GM12878 (cell line): ENCODE results near the gene RPRD1B. TPM values are rescaled to one million over a fixed set of nuclear protein-coding genes. Genes with fewer than 3 reads are reported as not detected.

Source experiments
- ATAC-seq: fragments of 200-7000 bp; cut with Tn5 transposase; 3 replicates; pipeline ENCODE4 v1.9.1; 2020; ENCODE audit warnings: mild to moderate bottlenecking, moderate library complexity
- BruUV-seq: library from RNA; stranded (reverse); fragments of 400-500 nt; replicated peaks from 2 replicates; lab custom pipeline; 2021; lab: Mats Ljungman, UMichigan
- CTCF ChIA-PET: fragments of 300-600 bp; sonication (Branson Sonifier 250); formaldehyde crosslinking; extraction: SDS; loops from one replicate; lab custom pipeline; 2021; ENCODE audit warnings: inconsistent platforms; lab: Yijun Ruan, JAX
- POLR2A ChIA-PET: fragments of 350-600 bp; formaldehyde crosslinking; extraction: SDS; loops from one replicate; lab custom pipeline; 2021; ENCODE audit warnings: inconsistent platforms; lab: Charles Lee
- RAD21 ChIA-PET: fragments of 300-600 bp; sonication (Branson Sonifier 250); formaldehyde crosslinking; loops from one replicate; lab custom pipeline; 2023; ENCODE audit warnings: antibody characterized with exemption; ENCODE audit not compliant: unreplicated experiment; lab: Charles Lee
- SMC1A ChIA-PET: fragments of 300-600 bp; sonication (Branson Sonifier 250); formaldehyde crosslinking; loops from one replicate; lab custom pipeline; 2023; ENCODE audit not compliant: unreplicated experiment, uncharacterized antibody; lab: Charles Lee
- DNase-seq: peaks from one replicate; pipeline ENCODE4 v3.0.0-alpha.2; 2011; ENCODE audit warnings: low read depth, low spot score
- FAIRE-seq: peaks from 3 replicates; lab custom pipeline; 2011; peaks lifted over from hg19 to GRCh38; lab: Jason Lieb, UNC
- H2AFZ ChIP-seq: 2 replicates; pipeline ENCODE4 v1.6.0; 2011; ENCODE audit warnings: low read depth, low read length, control low read depth; ENCODE audit not compliant: control insufficient read depth
- H3K27ac ChIP-seq: 2 replicates; pipeline ENCODE4 v1.5.1; 2011; ENCODE audit warnings: control low read depth; ENCODE audit not compliant: control insufficient read depth, insufficient read depth
- H3K27me3 ChIP-seq, 2 experiments: replicated peaks in 1 of 2; 2 replicates each; pipeline versions ENCODE4 v1.6.0 to v1.6.1; 2011; ENCODE audit warnings: low read length in 1 of 2; ENCODE audit not compliant: control insufficient read depth in 2 of 2, insufficient read depth in 2 of 2
- H3K36me3 ChIP-seq, 2 experiments: 2 replicates each; pipeline ENCODE4 v1.5.1; 2011; ENCODE audit warnings: low read length in 1 of 2; ENCODE audit not compliant: control insufficient read depth in 2 of 2, insufficient read depth in 2 of 2
- H3K4me1 ChIP-seq: 2 replicates; pipeline ENCODE4 v1.6.1; 2011; ENCODE audit warnings: mild to moderate bottlenecking, low read length, moderate library complexity, mixed read lengths; ENCODE audit not compliant: control insufficient read depth, insufficient read depth
- H3K4me2 ChIP-seq: 2 replicates; pipeline ENCODE4 v1.6.0; 2011; ENCODE audit warnings: control low read depth; ENCODE audit not compliant: control insufficient read depth, insufficient read depth
- H3K4me3 ChIP-seq: fragments of 200-600 bp; sonication (generic); 2 replicates; pipeline ENCODE4 v1.5.1; 2016
- H3K79me2 ChIP-seq: 2 replicates; pipeline ENCODE4 v1.6.0; 2011; ENCODE audit warnings: low read length; ENCODE audit not compliant: control insufficient read depth, insufficient read depth
- H3K9ac ChIP-seq: 2 replicates; pipeline ENCODE4 v1.8.0; 2011; ENCODE audit warnings: low read length, control low read depth, mixed read lengths; ENCODE audit not compliant: control insufficient read depth, insufficient read depth
- H3K9me3 ChIP-seq: replicated peaks from 3 replicates; pipeline ENCODE4 v1.5.1; 2011; ENCODE audit warnings: mild to moderate bottlenecking, low read length; ENCODE audit not compliant: control insufficient read depth, insufficient read depth
- H4K20me1 ChIP-seq: 2 replicates; pipeline ENCODE4 v1.6.0; 2011; ENCODE audit not compliant: control insufficient read depth, insufficient read depth
- ATF7 ChIP-seq: fragments of 450-650 bp; IDR thresholded peaks from 2 replicates; pipeline ENCODE4 v1.6.1; 2016; ENCODE audit warnings: low read depth, mild to moderate bottlenecking
- BCL3 ChIP-seq: IDR thresholded peaks from 2 replicates; pipeline ENCODE4 v1.6.1; 2011; ENCODE audit warnings: borderline replicate concordance, low read depth, mild to moderate bottlenecking, moderate library complexity, low read length; ENCODE audit not compliant: insufficient read depth, poor library complexity, severe bottlenecking
- BHLHE40 ChIP-seq, 2 experiments: fragments of 450-650 bp in 1 of 2; IDR thresholded peaks; 2 replicates each; pipeline ENCODE4 v1.6.1; 2011 to 2017; ENCODE audit warnings: low read depth in 2 of 2, borderline replicate concordance in 1 of 2, improper control_type of control experiment in 1 of 2, low read length in 1 of 2, mild to moderate bottlenecking in 1 of 2
- BMI1 ChIP-seq: fragments of 450-650 bp; IDR thresholded peaks from 2 replicates; pipeline ENCODE4 v1.6.1; 2016; ENCODE audit warnings: mild to moderate bottlenecking, moderate library complexity, borderline replicate concordance
- CUX1 ChIP-seq: IDR thresholded peaks from 2 replicates; pipeline ENCODE4 v1.6.1; 2012; ENCODE audit warnings: improper control_type of control experiment, low read depth, low read length; ENCODE audit not compliant: insufficient replicate concordance
- EED ChIP-seq: sonication (generic); IDR thresholded peaks from 2 replicates; pipeline ENCODE4 v1.6.1; 2016; ENCODE audit warnings: antibody characterized with exemption, low read depth
- EP300 ChIP-seq, 2 experiments: fragments of 150-350 bp in 1 of 2; IDR thresholded peaks; 2 replicates each; pipeline ENCODE4 v1.6.1; 2011 to 2012; ENCODE audit warnings: low read depth in 2 of 2, low read length in 2 of 2, borderline replicate concordance in 1 of 2, improper control_type of control experiment in 1 of 2, inconsistent platforms in 1 of 2; ENCODE audit not compliant: control insufficient read depth in 1 of 2
- FOXK2 ChIP-seq: fragments of 450-650 bp; IDR thresholded peaks from 2 replicates; pipeline ENCODE4 v1.6.1; 2017; ENCODE audit warnings: mild to moderate bottlenecking, moderate library complexity
- MTA3 ChIP-seq: IDR thresholded peaks from 2 replicates; pipeline ENCODE4 v1.6.1; 2012; ENCODE audit warnings: low read length, inconsistent platforms, borderline replicate concordance
- MYB ChIP-seq: fragments of 150-350 bp; IDR thresholded peaks from 2 replicates; pipeline ENCODE4 v1.6.1; 2014; ENCODE audit warnings: mild to moderate bottlenecking, low read depth, low read length, borderline replicate concordance
- SIX5 ChIP-seq: IDR thresholded peaks from 2 replicates; pipeline ENCODE4 v1.6.1; 2011; ENCODE audit warnings: mild to moderate bottlenecking, low read depth, low read length, moderate library complexity; ENCODE audit not compliant: severe bottlenecking
- SMC3 ChIP-seq: IDR thresholded peaks from 2 replicates; pipeline ENCODE4 v1.6.1; 2011; ENCODE audit warnings: low read length, improper control_type of control experiment, borderline replicate concordance
- SPI1 ChIP-seq: IDR thresholded peaks from 2 replicates; pipeline ENCODE4 v1.6.1; 2011; ENCODE audit warnings: low read depth, mild to moderate bottlenecking, low read length, moderate library complexity, borderline replicate concordance; ENCODE audit not compliant: insufficient read depth
- SREBF2 ChIP-seq: IDR thresholded peaks from 2 replicates; pipeline ENCODE4 v1.6.1; 2012; ENCODE audit warnings: mild to moderate bottlenecking, low read length
- WRNIP1 ChIP-seq: IDR thresholded peaks from 2 replicates; pipeline ENCODE4 v1.6.1; 2011; ENCODE audit warnings: low read depth, low read length, improper control_type of control experiment, borderline replicate concordance
- ZNF384 ChIP-seq: IDR thresholded peaks from 2 replicates; pipeline ENCODE4 v1.6.1; 2012; ENCODE audit warnings: low read depth, mild to moderate bottlenecking, low read length, improper control_type of control experiment, borderline replicate concordance
- WGBS: methylation state at CpG from one replicate; pipeline ENCODE4 v1.1.6; 2016; ENCODE audit warnings: low lambda C conversion rate; ENCODE audit not compliant: insufficient replicate concordance, insufficient coverage; ENCODE audit errors: missing lambda C conversion rate; 5-methylcytosine and 5-hydroxymethylcytosine counted together
- in situ Hi-C: fragments of 300-500 bp; cut with MboI; formaldehyde crosslinking; loops from 9 replicates; pipeline ENCODE4 v1.14.3; 2018; ENCODE audit warnings: mixed read lengths
- intact Hi-C: fragments of 100-400 bp; cut with micrococcal nuclease; formaldehyde crosslinking; loops from one replicate; pipeline ENCODE4 v1.14.2; 2022; ENCODE audit not compliant: unreplicated experiment
- polyA plus RNA-seq, 11 experiments: library from polyadenylated mRNA; depleted of rRNA in 4 of 11; unstranded in 6 of 11; stranded (reverse) in 5 of 11; fragments of >200 nt; fragmentation: Nextera tagmentation in 4 of 11; fragmentation: Illumina TruSeq in 1 of 11; extraction: Ambion mirVana in 4 of 11; extraction: Trizol in 1 of 11; gene quantifications; 1 replicate in 1 of 11; 2 replicates in 10 of 11; pipeline versions ENCODE4 v1.2.1 to v1.2.3, GENCODE V29; 2011 to 2016; ENCODE audit warnings: inconsistent platforms in 2 of 11, missing spikeins in 2 of 11, low read depth in 1 of 11
- total RNA-seq, 4 experiments: library from RNA; depleted of rRNA in 3 of 4; stranded (reverse); fragments of >200 nt in 3 of 4; fragmentation: Illumina TruSeq in 1 of 4; extraction: Trizol in 1 of 4; gene quantifications; 2 replicates each; pipeline versions ENCODE4 v1.2.1 to v1.2.3, GENCODE V29; 2013 to 2021
- TF ChIP-seq, protein P1 (sequence below): IDR thresholded peaks from 2 replicates; pipeline ENCODE4 v1.6.1; 2012; ENCODE audit warnings: low read length, inconsistent platforms

The RPRD1B gene
- total and polyA plus RNA-seq, 10 of the 15 experiments (the other 5 are each of a cell fraction or from before 2014, with no cell fraction given): 5.2 to 40.2 (median 30.0) TPM

DNA sequence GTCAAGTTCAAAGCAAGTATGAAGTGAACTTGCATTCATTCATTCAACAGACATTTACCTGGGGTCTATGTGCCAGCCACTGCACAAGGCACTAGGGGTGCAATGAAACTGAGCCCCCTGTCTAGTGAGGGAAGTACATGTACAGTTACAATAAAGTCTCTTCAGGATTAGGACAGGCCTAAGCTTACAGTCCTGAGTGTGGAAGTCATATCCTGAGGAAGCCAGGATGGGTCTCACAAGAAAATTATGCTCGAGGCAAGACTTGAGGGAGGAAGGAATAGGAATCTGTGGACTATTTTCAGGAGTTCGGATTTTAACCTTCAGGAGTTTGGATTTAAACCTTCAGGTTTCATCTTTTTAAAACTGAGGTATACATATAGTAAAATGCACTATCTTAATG, 19.7 kb upstream of the RPRD1B start:
- H3K36me3 ChIP-seq: peaks cover 10 to 18% of the 10 kb centered on the region in 2 experiments
- H3K4me3 ChIP-seq: no peak overlapping the region
- H3K9ac ChIP-seq: no peak overlapping the region
- in situ Hi-C loops: no loop called here
- H3K79me2 ChIP-seq: no peaks in the 10 kb centered on the region; the same call in none of the 2 replicates
- DNase-seq (no peak), FAIRE-seq (no peak), ATAC-seq (no peak)
- ChIA-PET POLR2A (no interaction called here), SMC1A (no interaction called here), RAD21 (no interaction called here), CTCF (interaction anchor here (0.6 kb wide), 1 partner anchor 219 kb away, joined by 5 read pairs; no protein-coding TSS in a partner anchor)
- WGBS: 94% methylated on average over 2 of the region's 2 CpGs
- BruUV-seq: no TSS peak
- no peaks in the 10 kb centered on the region for H3K27me3 ChIP-seq
- H3K4me1 ChIP-seq: no peaks in the 10 kb centered on the region
- no peak overlapping the region for H2AFZ ChIP-seq
- no peak overlapping the region for H3K27ac ChIP-seq
- H4K20me1 ChIP-seq: no peaks in the 10 kb centered on the region
- peaks cover 9% of the 10 kb centered on the region; the same call in 2 of the 3 replicates for H3K9me3 ChIP-seq
- H3K4me2 ChIP-seq: no peak overlapping the region
- intact Hi-C loops: no loop called here
- TF ChIP-seq SREBF2 (no peak), CUX1 (no peak), BMI1 (no peak), SPI1 (no peak), SIX5 (no peak), ATF7 (no peak), EED (no peak), MYB (no peak), WRNIP1 (no peak), ZNF384 (no peak), MTA3 (no peak), EP300 (IDR thresholded peaks at IDR 0.05; ENCODE audit: borderline replicate concordance in 1 of 2, control insufficient read depth in 1 of 2, low read depth in 2 of 2, low read length in 2 of 2) (no peak), SMC3 (no peak), BHLHE40 (IDR thresholded peaks at IDR 0.05; ENCODE audit: borderline replicate concordance in 1 of 2, low read depth in 2 of 2, low read length in 1 of 2) (no peak), FOXK2 (no peak), BCL3 (no peak)
- TF ChIP-seq, protein P1, sequence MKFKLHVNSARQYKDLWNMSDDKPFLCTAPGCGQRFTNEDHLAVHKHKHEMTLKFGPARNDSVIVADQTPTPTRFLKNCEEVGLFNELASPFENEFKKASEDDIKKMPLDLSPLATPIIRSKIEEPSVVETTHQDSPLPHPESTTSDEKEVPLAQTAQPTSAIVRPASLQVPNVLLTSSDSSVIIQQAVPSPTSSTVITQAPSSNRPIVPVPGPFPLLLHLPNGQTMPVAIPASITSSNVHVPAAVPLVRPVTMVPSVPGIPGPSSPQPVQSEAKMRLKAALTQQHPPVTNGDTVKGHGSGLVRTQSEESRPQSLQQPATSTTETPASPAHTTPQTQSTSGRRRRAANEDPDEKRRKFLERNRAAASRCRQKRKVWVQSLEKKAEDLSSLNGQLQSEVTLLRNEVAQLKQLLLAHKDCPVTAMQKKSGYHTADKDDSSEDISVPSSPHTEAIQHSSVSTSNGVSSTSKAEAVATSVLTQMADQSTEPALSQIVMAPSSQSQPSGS: no peak
